Parathyroid adenoma (tissue), 2 donors: ENCODE data around the gene EPS8L1.
A peak's percentile ranks its signal among the peaks of the same experiment; 100 is the strongest.

Experiments used
- H2AFZ ChIP-seq: fragments of 300-600 bp; sonication (generic); one replicate; pipeline ENCODE4 v1.7.0; 2017; ENCODE audit warnings: antibody characterized with exemption, mild to moderate bottlenecking
- H3K27ac ChIP-seq: fragments of 300-600 bp; sonication (generic); one replicate; pipeline ENCODE4 v1.7.0; 2017
- H3K27me3 ChIP-seq: fragments of 300-600 bp; sonication (generic); one replicate; pipeline ENCODE4 v1.7.0; 2017; ENCODE audit warnings: low read length; ENCODE audit not compliant: control insufficient read depth, insufficient read depth
- H3K36me3 ChIP-seq: fragments of 300-600 bp; sonication (generic); one replicate; pipeline ENCODE4 v1.7.0; 2017; ENCODE audit warnings: low read length; ENCODE audit not compliant: control insufficient read depth, insufficient read depth
- H3K4me1 ChIP-seq: fragments of 300-600 bp; sonication (generic); one replicate; pipeline ENCODE4 v1.7.0; 2017; ENCODE audit warnings: control low read depth
- H3K4me2 ChIP-seq: fragments of 300-600 bp; sonication (generic); one replicate; pipeline ENCODE4 v1.7.0; 2017; ENCODE audit warnings: low read length
- H3K4me3 ChIP-seq: fragments of 300-600 bp; sonication (generic); one replicate; pipeline ENCODE4 v1.7.0; 2017; ENCODE audit warnings: low read depth, low read length
- H3K79me2 ChIP-seq: fragments of 300-600 bp; sonication (generic); one replicate; pipeline ENCODE4 v1.7.0; 2017; ENCODE audit warnings: control low read depth
- H3K9ac ChIP-seq: fragments of 300-600 bp; sonication (generic); one replicate; pipeline ENCODE4 v1.7.0; 2017; ENCODE audit warnings: mild to moderate bottlenecking
- H3K9me3 ChIP-seq: fragments of 300-600 bp; sonication (generic); one replicate; pipeline ENCODE4 v1.7.0; 2017; ENCODE audit warnings: low read length; ENCODE audit not compliant: control insufficient read depth
- TF ChIP-seq, protein P1 (sequence below): fragments of 300-600 bp; sonication (generic); IDR thresholded peaks from one replicate; pipeline ENCODE4 v1.7.0; 2017; ENCODE audit warnings: antibody characterized with exemption, mild to moderate bottlenecking
- donor health status: primary hyperparathyroidism.

The EPS8L1 gene

GRCh38 chr19:55068950-55069864 lies 6.5 kb upstream of the EPS8L1 start:
- Histone ChIP-seq H3K36me3 (no peaks in the 10 kb centered on the region), H3K9me3 (no peaks in the 10 kb centered on the region), H3K4me2 (peak overlapping the region; percentile 94), H3K27ac (peak overlapping the region; percentile 71), H3K79me2 (no peaks in the 10 kb centered on the region), H3K4me1 (no peaks in the 10 kb centered on the region), H3K27me3 (no peaks in the 10 kb centered on the region), H2AFZ (peak overlapping the region; percentile 83), H3K4me3 (peak overlapping the region; percentile 59), H3K9ac (no peak overlapping the region)
- TF ChIP-seq, protein P1, sequence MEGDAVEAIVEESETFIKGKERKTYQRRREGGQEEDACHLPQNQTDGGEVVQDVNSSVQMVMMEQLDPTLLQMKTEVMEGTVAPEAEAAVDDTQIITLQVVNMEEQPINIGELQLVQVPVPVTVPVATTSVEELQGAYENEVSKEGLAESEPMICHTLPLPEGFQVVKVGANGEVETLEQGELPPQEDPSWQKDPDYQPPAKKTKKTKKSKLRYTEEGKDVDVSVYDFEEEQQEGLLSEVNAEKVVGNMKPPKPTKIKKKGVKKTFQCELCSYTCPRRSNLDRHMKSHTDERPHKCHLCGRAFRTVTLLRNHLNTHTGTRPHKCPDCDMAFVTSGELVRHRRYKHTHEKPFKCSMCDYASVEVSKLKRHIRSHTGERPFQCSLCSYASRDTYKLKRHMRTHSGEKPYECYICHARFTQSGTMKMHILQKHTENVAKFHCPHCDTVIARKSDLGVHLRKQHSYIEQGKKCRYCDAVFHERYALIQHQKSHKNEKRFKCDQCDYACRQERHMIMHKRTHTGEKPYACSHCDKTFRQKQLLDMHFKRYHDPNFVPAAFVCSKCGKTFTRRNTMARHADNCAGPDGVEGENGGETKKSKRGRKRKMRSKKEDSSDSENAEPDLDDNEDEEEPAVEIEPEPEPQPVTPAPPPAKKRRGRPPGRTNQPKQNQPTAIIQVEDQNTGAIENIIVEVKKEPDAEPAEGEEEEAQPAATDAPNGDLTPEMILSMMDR: no peak

DNA sequence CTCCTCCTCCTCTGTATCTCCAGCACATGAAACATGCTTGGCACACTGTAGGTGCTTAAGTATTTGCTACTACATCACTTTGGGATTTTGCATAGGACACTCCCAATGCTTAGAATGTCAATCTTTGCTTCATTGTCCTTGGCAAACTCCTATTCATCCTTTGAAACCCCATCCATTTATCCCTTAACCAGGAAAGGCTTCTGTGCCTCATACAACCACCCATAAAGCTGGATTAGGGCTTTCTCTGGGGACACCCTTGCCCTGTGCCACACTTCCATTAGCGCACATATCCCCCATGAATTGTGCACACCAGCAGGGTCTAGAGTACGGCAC lies 5.8 kb upstream of the EPS8L1 start:
- H3K4me2 ChIP-seq: peak overlapping the region; percentile 94
- H3K27me3 ChIP-seq: no peaks in the 10 kb centered on the region
- peak overlapping the region; percentile 71 for H3K27ac ChIP-seq
- H2AFZ ChIP-seq: no peak overlapping the region
- TF ChIP-seq, protein P1: no peak
- no peak overlapping the region for H3K9ac ChIP-seq
- H3K9me3 ChIP-seq: no peaks in the 10 kb centered on the region
- peak overlapping the region; percentile 59 for H3K4me3 ChIP-seq
- H3K4me1 ChIP-seq: no peaks in the 10 kb centered on the region
- no peaks in the 10 kb centered on the region for H3K36me3 ChIP-seq
- no peaks in the 10 kb centered on the region for H3K79me2 ChIP-seq

- Histone ChIP-seq H3K9ac (no peak overlapping the region), H2AFZ (no peak overlapping the region), H3K79me2 (no peaks in the 10 kb centered on the region), H3K4me3 (no peak overlapping the region), H3K27me3 (no peaks in the 10 kb centered on the region), H3K4me2 (no peak overlapping the region), H3K9me3 (no peaks in the 10 kb centered on the region), H3K4me1 (peaks cover 4% of the 10 kb centered on the region), H3K36me3 (no peaks in the 10 kb centered on the region), H3K27ac (no peak overlapping the region)
- TF ChIP-seq, protein P1: no peak
Measured at GRCh38 chr19:55070466-55071128, 5.1 kb upstream of the EPS8L1 start.

DNA sequence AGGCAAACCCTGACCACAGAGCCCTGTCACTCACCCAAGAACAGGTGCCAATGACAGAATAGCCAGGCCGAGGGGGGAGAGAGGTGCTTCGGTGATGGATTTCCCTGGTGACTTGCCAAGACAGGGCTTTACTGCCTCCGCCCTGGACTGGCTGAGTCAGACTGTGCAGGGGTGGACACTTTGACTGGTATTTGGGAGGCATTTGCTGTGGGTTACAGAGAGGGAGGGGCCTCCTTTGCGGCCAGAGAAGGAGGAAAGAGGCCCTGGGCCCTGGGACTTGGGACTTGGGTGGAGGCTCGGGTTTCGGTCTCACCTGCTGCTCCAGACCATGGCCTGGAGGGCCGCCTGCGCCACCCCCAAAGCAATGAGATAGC lies 4.6 kb upstream of the EPS8L1 start:
- TF ChIP-seq, protein P1: no peak
- Histone ChIP-seq H3K4me2 (no peak overlapping the region), H3K9me3 (no peaks in the 10 kb centered on the region), H3K4me1 (peaks cover 4% of the 10 kb centered on the region), H3K27me3 (no peaks in the 10 kb centered on the region), H3K79me2 (no peaks in the 10 kb centered on the region), H3K4me3 (no peak overlapping the region), H3K9ac (no peak overlapping the region), H3K36me3 (no peaks in the 10 kb centered on the region), H3K27ac (no peak overlapping the region), H2AFZ (no peak overlapping the region)
